Left ventricle myocardium inferior (tissue), 1 donor: ENCODE results near the gene USP24. TPM values are rescaled to one million over a fixed set of nuclear protein-coding genes. Genes with fewer than 3 reads are reported as not detected.

Experiments
- microRNA-seq: library from miRNA; unstranded; fragments of <30 nt; microRNA quantifications from one replicate; pipeline ENCODE4 v1.2.0, GENCODE V29; 2020
- total RNA-seq: library from RNA; stranded (reverse); fragmentation: NEBNext Ultra II Directional; extraction: Animal tissue kit (Norgen Biotek cat#: 25700); gene quantifications from one replicate; pipeline ENCODE4 v1.2.1, GENCODE V29; 2021
- donor health status: DM: no; HTN: yes; CAD: no; lungs with severe emphysema.

Gene USP24
- total RNA-seq, 1 donor from 2014 or later = 39.5 TPM

Small RNA genes lying within 50 kb of the gene (microRNA-seq; reads per million reads assigned to microRNA genes)
- gene MIR4422 = 4.1 reads per million, percentile 8 among the genes with 10 or more reads in this experiment

Other genes starting within 250 kb of the USP24 start
- not detected for gene TMEM61, start 234.7 kb downstream of the USP24 start, total RNA-seq
- not detected for gene BSND, start 216.4 kb downstream of the USP24 start, total RNA-seq
- not detected for gene PCSK9, start 175.8 kb downstream of the USP24 start, total RNA-seq